ENCODE results near the gene WDR47. TPM values are rescaled to one million over a fixed set of nuclear protein-coding genes. Genes with fewer than 3 reads are reported as not detected.

Gene WDR47
- total RNA-seq, 2 donors from 2014 or later = 6.4 to 25.7 TPM

DNA sequence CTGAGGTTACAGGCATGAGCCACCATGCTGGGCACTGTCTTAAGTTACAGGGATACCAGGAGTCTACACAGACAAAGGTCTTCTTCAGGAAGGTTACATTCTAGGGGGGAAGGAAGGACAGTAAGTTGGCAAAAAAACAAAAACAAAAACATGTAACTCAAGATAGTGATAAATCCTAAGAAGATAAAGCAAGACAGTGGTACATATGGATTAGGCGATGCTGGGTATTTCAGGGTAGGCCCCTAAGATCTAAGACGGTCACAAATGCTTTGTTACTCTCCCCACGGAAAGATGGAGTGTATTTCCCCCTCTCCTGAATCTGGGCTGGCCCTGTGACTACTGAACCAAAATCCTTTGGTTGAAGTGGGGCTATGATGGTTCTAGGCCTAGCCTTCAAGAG, 86.8 kb downstream of the WDR47 start:
- no peaks in the 10 kb centered on the region for H3K4me1 ChIP-seq (replicated peaks)
- no peak overlapping the region for H3K27ac ChIP-seq
- 97% methylated on average over 3 of the region's 3 CpGs for WGBS
- no peak for DNase-seq (ENCODE audit: low spot score)
- no peaks in the 10 kb centered on the region for H3K9me3 ChIP-seq
- intact Hi-C loops (cut with DNase I) = no loop called here
- TF ChIP-seq POLR2A (IDR thresholded peaks at IDR 0.05) (no peak), POLR2AphosphoS5 (IDR thresholded peaks at IDR 0.05) (no peak), CTCF (IDR thresholded peaks at IDR 0.05) (no peak)
- H3K36me3 ChIP-seq = no peaks in the 10 kb centered on the region
- H3K27me3 ChIP-seq (replicated peaks; ENCODE audit: insufficient read depth) = no peaks in the 10 kb centered on the region
- no peak overlapping the region for H3K4me3 ChIP-seq

- no peaks in the 10 kb centered on the region for H3K36me3 ChIP-seq
- no peak for DNase-seq (ENCODE audit: low spot score)
- WGBS = 62% methylated on average over 6 of the region's 6 CpGs
- no peaks in the 10 kb centered on the region for H3K4me1 ChIP-seq (replicated peaks)
- H3K27me3 ChIP-seq (replicated peaks; ENCODE audit: insufficient read depth) = no peaks in the 10 kb centered on the region
- no peak overlapping the region for H3K27ac ChIP-seq
- intact Hi-C loops (cut with DNase I) = no loop called here
- no peak overlapping the region for H3K4me3 ChIP-seq
- TF ChIP-seq POLR2A (IDR thresholded peaks at IDR 0.05) (no peak), POLR2AphosphoS5 (IDR thresholded peaks at IDR 0.05) (no peak)
- no peaks in the 10 kb centered on the region for H3K9me3 ChIP-seq
Observed at GRCh38 chr1:108953452-108953851, 88.5 kb downstream of the WDR47 start.

DNA sequence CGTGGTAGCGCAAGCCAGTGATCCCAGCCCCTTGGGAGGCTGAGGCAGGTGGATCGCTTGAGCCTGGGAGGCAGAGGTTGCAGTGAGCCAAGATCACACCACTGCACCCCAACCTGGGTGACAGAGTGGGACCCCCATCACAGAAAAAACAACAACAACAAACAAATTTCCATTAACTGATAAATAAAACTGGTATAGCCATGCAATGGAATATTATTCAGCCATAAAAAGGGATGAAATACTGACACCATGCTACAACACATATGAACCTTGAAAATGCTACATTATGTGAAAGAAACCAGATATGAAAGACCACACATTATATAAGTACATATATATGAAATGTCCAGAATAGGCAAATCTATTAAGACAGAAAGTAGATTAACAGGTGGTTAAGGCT, 90.7 kb downstream of the WDR47 start:
- WGBS = 97% methylated on average over 3 of the region's 3 CpGs
- H3K9me3 ChIP-seq = no peaks in the 10 kb centered on the region

DNA sequence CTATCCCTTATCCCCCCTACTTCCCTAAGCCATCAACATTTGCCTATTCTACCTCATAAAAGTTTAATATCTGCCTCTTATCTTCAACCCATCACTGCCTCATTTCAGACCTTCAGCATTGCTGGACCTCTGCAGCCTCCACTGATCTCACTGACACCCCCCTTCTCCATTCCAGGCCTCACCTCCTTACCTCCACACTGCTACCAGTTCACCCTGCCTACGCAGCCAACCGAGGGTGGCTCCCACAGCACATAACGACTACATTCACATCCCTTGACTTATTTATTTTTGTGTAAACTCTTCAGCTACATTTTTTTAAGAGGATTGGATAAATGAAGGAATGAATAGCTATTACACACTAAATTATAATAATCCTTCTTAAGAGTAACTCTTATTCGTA, 92.9 kb downstream of the WDR47 start:
- WGBS = 76% methylated on average over 4 of the region's 4 CpGs
- no peaks in the 10 kb centered on the region for H3K4me1 ChIP-seq (replicated peaks)
- H3K36me3 ChIP-seq = no peaks in the 10 kb centered on the region
- H3K27ac ChIP-seq = no peak overlapping the region
- no peak overlapping the region for H3K4me3 ChIP-seq
- no peak for DNase-seq (ENCODE audit: low spot score)
- intact Hi-C loops (cut with DNase I) = no loop called here
- TF ChIP-seq CTCF (IDR thresholded peaks at IDR 0.05) (no peak), POLR2A (IDR thresholded peaks at IDR 0.05) (no peak), POLR2AphosphoS5 (IDR thresholded peaks at IDR 0.05) (no peak)
- H3K27me3 ChIP-seq (replicated peaks; ENCODE audit: insufficient read depth) = no peaks in the 10 kb centered on the region
- no peaks in the 10 kb centered on the region for H3K9me3 ChIP-seq

More for the DNA sequence above, 90.7 kb downstream of the WDR47 start:
- H3K27me3 ChIP-seq (replicated peaks; ENCODE audit: insufficient read depth) = no peaks in the 10 kb centered on the region
- no peaks in the 10 kb centered on the region for H3K4me1 ChIP-seq (replicated peaks)
- no peak for TF ChIP-seq POLR2A (IDR thresholded peaks at IDR 0.05)
- TF ChIP-seq CTCF (IDR thresholded peaks at IDR 0.05) = no peak
- no peak for TF ChIP-seq POLR2AphosphoS5 (IDR thresholded peaks at IDR 0.05)
- DNase-seq (ENCODE audit: low spot score) = no peak
- no peaks in the 10 kb centered on the region for H3K36me3 ChIP-seq
- intact Hi-C loops (cut with DNase I) = no loop called here
- H3K27ac ChIP-seq = no peak overlapping the region
- no peak overlapping the region for H3K4me3 ChIP-seq

- Histone ChIP-seq H3K4me1 (replicated peaks) (no peaks in the 10 kb centered on the region), H3K27me3 (replicated peaks; ENCODE audit: insufficient read depth) (no peaks in the 10 kb centered on the region), H3K4me3 (no peak overlapping the region), H3K9me3 (no peaks in the 10 kb centered on the region), H3K27ac (peak overlapping the region; percentile 41 to 60), H3K36me3 (no peaks in the 10 kb centered on the region)
- WGBS = 6% methylated on average over 6 of the region's 6 CpGs
- intact Hi-C loops (cut with DNase I) = no loop called here
- peak; percentile 14 for DNase-seq (ENCODE audit: low spot score)
- TF ChIP-seq POLR2AphosphoS5 (IDR thresholded peaks at IDR 0.05) = no peak
- TF ChIP-seq CTCF (IDR thresholded peaks at IDR 0.05) = no peak
- TF ChIP-seq POLR2A (IDR thresholded peaks at IDR 0.05) = no peak
Observed at GRCh38 chr1:108947871-108948525, 93.9 kb downstream of the WDR47 start.

All from prostate gland (tissue), 2 donors.